Effector memory CD8-positive, alpha-beta T cell (primary cell): ENCODE measurements around the gene MORF4L1.
"Not testable (repeated sequence)": the region's sequence is repeated elsewhere in the genome, so short reads cannot be mapped to it uniquely, and the experiment has no call there.

Experiments
- ATAC-seq: fragments of 150-1000 bp; cut with Tn5 transposase; replicated peaks from 2 replicates; pipeline ENCODE4 v1.10.0; 2021; ENCODE audit warnings: mild to moderate bottlenecking, moderate library complexity
- DNase-seq, 3 experiments: peaks; one replicate each; pipeline ENCODE4 v3.0.0; 2021
- H3K27ac Mint-ChIP-seq, 2 donors: one replicate each; pipeline ENCODE4 v1.8.0; 2022; ENCODE audit warnings: mild to moderate bottlenecking in 2 of 2, mixed read lengths in 2 of 2, moderate library complexity in 2 of 2
- H3K27me3 Mint-ChIP-seq, 2 donors: one replicate each; pipeline ENCODE4 v1.8.0; 2022; ENCODE audit warnings: mixed read lengths in 2 of 2
- H3K36me3 Mint-ChIP-seq: one replicate; pipeline ENCODE4 v1.8.0; 2022; ENCODE audit warnings: mild to moderate bottlenecking, moderate library complexity, mixed read lengths; ENCODE audit not compliant: insufficient read depth
- H3K4me1 Mint-ChIP-seq, 2 donors: one replicate each; pipeline ENCODE4 v1.8.0; 2022; ENCODE audit warnings: low read depth in 2 of 2, mixed read lengths in 2 of 2
- H3K4me3 Mint-ChIP-seq, 2 donors: one replicate each; pipeline ENCODE4 v1.8.0; 2022; ENCODE audit warnings: mild to moderate bottlenecking in 2 of 2, mixed read lengths in 2 of 2, moderate library complexity in 2 of 2
- H3K9me3 Mint-ChIP-seq, 2 donors: one replicate each; pipeline ENCODE4 v1.8.0; 2022; ENCODE audit warnings: mixed read lengths in 2 of 2

Gene MORF4L1

GRCh38 chr15:78895471-78895870 lies 22.8 kb downstream of the MORF4L1 start:
- Mint-ChIP-seq H3K4me1 (peaks cover 4% of the 10 kb centered on the region in 2 donors), H3K27me3 (no peaks in the 10 kb centered on the region), H3K27ac (peak overlapping the region in 1 of 2 donors; percentile 11), H3K36me3 (peaks cover 100% of the 10 kb centered on the region), H3K9me3 (no peaks in the 10 kb centered on the region), H3K4me3 (no peak overlapping the region)
- ATAC-seq (no peak), DNase-seq (no peak)

DNA sequence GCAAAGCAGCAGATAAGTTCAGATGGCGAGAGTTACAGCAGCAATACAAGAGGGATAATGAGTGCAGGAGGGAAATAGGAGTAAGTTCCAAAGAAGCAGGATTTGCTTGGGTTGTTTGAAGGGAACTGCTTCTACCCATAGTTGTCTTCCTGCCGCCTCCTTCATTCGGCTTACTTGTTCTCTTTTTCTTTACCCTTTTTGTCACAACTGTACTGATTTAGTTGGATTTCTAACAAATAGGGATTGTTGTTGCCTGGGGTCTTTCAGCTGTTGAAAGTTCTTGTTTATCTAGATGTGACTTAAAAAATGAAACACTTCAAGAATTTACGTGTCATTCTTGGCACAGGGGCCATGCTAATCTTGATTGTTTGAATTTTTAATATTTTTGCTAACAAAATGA lies 25.9 kb downstream of the MORF4L1 start:
- no peak for DNase-seq
- Mint-ChIP-seq H3K4me3 (no peak overlapping the region), H3K27ac (peak overlapping the region; percentile 20 to 55), H3K36me3 (peaks cover 100% of the 10 kb centered on the region), H3K27me3 (no peaks in the 10 kb centered on the region), H3K9me3 (no peaks in the 10 kb centered on the region), H3K4me1 (peaks cover 3 to 10% of the 10 kb centered on the region in 2 donors)
- no peak for ATAC-seq

DNA sequence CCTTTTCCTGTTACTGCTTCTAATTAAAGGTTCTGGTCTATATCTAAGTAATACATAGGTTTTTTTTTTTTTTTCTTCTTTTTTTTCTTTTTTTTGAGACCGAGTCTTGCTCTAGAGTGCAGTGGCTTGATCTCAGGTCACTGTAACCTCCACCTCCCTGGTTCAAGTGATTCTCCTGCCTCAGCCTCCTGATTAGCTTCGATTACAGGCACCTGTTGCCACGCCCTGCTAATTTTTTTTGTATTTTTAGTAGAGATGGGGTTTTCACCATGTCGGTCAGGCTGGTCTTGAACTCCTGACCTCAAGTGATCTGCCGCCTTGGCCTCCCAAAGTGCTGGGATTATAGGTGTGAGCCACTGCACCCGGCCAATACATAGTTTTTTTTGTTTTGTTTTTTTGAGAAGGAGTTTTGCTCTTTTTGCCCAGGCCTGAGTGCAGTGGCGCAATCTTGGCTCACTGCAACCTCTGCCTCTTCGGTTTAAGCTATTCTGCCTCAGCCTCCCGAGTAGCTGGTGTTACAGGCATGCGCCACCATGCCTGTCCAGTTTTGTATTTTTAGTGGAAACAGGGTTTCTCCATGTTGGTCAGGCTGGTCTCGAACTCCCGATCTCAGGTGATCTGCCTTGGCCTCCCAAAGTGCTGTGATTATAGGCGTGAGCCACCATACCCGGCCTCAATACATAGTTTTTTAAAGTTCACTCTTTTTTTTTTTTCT lies 28.3 kb downstream of the MORF4L1 start:
- ATAC-seq, H3K27me3 Mint-ChIP-seq, DNase-seq, H3K4me3 Mint-ChIP-seq, H3K9me3 Mint-ChIP-seq: not testable (repeated sequence)
- H3K4me1 Mint-ChIP-seq = peaks cover 0 to 10% of the 10 kb centered on the region in 2 donors
- H3K36me3 Mint-ChIP-seq = peaks cover 100% of the 10 kb centered on the region
- peak overlapping the region in 1 of 2 donors; percentile 79 for H3K27ac Mint-ChIP-seq

DNA sequence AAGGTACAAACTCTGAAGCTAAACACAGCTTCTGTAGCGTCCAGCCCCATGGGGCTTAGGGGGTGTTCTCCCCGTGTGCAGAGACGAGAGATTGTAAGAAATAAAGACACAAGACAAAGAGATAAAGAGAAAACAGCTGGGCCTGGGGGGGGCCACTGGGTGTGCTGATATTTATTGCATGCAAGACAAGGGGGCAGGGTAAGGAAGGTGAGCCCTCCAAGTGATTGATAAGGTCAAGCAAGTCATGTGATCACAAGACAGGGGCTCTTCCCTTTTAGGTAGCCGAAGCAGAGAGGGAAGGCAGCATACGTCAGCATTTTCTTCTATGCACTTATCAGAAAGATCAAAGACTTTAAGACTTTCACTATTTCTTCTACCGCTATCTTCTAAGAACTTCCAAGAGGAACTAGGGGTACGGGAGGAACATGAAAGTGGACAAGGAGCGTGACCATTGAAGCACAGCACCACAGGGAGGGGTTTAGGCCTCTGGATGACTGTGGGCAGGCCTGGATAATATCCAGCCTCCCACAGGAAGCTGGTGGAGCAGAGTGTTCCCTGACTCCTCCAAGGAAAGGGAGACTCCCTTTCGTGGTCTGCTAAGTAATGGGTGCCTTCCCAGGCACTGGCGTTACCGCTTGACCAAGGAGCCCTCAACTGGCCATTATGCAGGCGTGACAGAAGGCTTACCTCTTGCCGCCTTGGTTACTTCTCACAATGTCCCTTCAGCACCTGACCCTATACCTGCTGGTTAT lies 29.8 kb downstream of the MORF4L1 start:
- Mint-ChIP-seq H3K4me1 (peaks cover 4 to 16% of the 10 kb centered on the region in 2 donors), H3K36me3 (peaks cover 97% of the 10 kb centered on the region), H3K27ac (peak overlapping the region in 1 of 2 donors; percentile 79)
- not testable (repeated sequence) for H3K27me3 Mint-ChIP-seq, H3K4me3 Mint-ChIP-seq, H3K9me3 Mint-ChIP-seq, DNase-seq, ATAC-seq

DNA sequence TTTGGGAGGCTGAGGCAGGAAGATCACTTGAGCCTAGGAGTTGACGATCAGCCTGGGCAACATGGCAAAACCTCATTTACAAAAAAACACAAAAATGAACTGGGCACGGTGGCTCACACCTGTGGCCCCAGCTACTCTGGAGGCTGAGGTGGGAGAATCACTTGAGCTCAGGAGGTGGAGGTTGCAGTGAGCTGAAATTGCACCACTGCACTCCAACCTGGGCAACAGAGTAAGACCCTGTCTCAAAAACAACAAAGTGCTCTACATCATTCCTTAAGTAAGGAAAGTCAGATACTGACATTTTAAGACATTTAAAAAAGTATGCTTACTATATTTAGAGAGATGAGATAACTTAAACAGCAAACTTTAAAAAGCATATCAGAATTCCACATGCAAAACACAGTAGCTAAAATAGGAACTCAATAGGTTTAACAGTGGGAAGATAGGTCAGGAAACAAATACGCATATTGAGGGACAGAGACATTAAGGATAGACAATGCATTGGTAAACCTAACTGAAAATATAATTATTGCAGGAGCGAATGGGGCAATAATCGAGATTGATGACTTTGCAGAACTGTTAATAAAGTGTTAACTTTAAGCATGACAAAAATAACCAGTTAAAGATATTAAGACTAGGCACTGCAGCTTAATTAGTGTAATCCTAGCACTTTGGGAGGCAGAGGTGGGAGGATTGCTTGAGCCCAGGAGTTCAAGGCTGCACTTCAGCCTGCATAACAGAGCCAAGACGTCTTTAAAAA lies 32.1 kb downstream of the MORF4L1 start:
- no peaks in the 10 kb centered on the region for H3K9me3 Mint-ChIP-seq
- H3K4me1 Mint-ChIP-seq = peaks cover 10 to 18% of the 10 kb centered on the region in 2 donors
- peak overlapping the region; percentile 6 to 10 for H3K27ac Mint-ChIP-seq
- peaks cover 90% of the 10 kb centered on the region for H3K36me3 Mint-ChIP-seq
- no peaks in the 10 kb centered on the region for H3K27me3 Mint-ChIP-seq
- no peak overlapping the region for H3K4me3 Mint-ChIP-seq
- ATAC-seq = no peak
- no peak for DNase-seq

- no peak for DNase-seq
- Mint-ChIP-seq H3K27ac (no peak overlapping the region), H3K36me3 (peaks cover 84% of the 10 kb centered on the region), H3K4me1 (peaks cover 18 to 24% of the 10 kb centered on the region in 2 donors), H3K9me3 (no peaks in the 10 kb centered on the region), H3K27me3 (no peaks in the 10 kb centered on the region), H3K4me3 (no peak overlapping the region)
- ATAC-seq = no peak
Observed at GRCh38 chr15:78906316-78906620, 33.6 kb downstream of the MORF4L1 start.

DNA sequence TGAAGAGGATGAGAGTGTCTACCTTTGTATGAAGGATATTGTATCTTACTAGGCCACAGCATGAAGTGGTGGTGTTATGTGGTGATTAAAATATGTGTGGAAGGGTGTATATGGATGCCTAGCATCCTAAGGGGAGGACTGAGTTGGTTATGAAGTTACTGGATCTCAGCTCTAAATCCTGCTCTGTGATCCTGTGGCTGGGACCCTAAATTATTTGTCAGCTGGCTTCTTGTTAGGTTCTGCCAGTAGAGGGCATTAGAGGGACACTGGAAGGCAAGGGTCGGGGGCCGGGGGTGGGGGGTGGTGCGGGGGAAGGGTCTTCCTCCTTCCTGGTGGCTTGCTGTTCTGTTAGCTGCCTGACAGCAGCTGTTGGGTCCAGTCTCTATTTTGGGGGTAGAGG lies 34.9 kb downstream of the MORF4L1 start:
- Mint-ChIP-seq H3K36me3 (peaks cover 82% of the 10 kb centered on the region), H3K4me3 (no peak overlapping the region), H3K9me3 (no peaks in the 10 kb centered on the region), H3K4me1 (peaks cover 20 to 27% of the 10 kb centered on the region in 2 donors), H3K27ac (peak overlapping the region; percentile 61 to 65), H3K27me3 (no peaks in the 10 kb centered on the region)
- no peak for ATAC-seq
- DNase-seq = no peak

- peak overlapping the region; percentile 29 to 44 for H3K27ac Mint-ChIP-seq
- no peaks in the 10 kb centered on the region for H3K27me3 Mint-ChIP-seq
- DNase-seq (no peak), ATAC-seq (no peak)
- peaks cover 74% of the 10 kb centered on the region for H3K36me3 Mint-ChIP-seq
- H3K9me3 Mint-ChIP-seq = no peaks in the 10 kb centered on the region
- peaks cover 24 to 26% of the 10 kb centered on the region in 2 donors for H3K4me1 Mint-ChIP-seq
- no peak overlapping the region for H3K4me3 Mint-ChIP-seq
Observed at GRCh38 chr15:78909160-78909695, 36.5 kb downstream of the MORF4L1 start.

- ATAC-seq = peak; percentile 64
- no peaks in the 10 kb centered on the region for H3K27me3 Mint-ChIP-seq
- H3K4me1 Mint-ChIP-seq = peaks cover 24 to 26% of the 10 kb centered on the region in 2 donors
- H3K9me3 Mint-ChIP-seq = no peaks in the 10 kb centered on the region
- H3K27ac Mint-ChIP-seq = peak overlapping the region in 1 of 2 donors; percentile 57
- peaks cover 72% of the 10 kb centered on the region for H3K36me3 Mint-ChIP-seq
- no peak overlapping the region for H3K4me3 Mint-ChIP-seq
- DNase-seq = peak; percentile 14 to 24 (median 21)
Observed at GRCh38 chr15:78909791-78910228, 37.1 kb downstream of the MORF4L1 start.

DNA sequence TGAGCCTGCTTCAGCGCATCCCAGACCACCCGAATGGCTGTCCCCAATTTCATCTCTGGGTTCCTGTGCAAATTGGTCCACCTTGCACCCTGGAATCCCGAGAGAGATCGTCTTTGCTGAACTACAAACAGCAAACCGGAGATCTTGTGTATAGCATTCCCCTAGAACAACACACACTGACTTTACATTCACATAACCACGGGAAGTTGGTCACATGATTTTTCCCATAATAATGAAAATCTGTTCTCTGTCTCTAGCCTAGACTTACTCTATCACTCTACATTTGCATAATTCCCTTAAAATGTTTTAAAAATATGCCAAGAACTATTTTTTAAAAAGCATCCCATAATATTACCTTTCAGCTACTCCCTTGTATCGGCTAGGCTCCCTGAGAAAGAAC lies 37.6 kb downstream of the MORF4L1 start:
- Mint-ChIP-seq H3K27me3 (no peaks in the 10 kb centered on the region), H3K27ac (peak overlapping the region; percentile 19 to 57), H3K4me3 (no peak overlapping the region), H3K4me1 (peaks cover 24 to 26% of the 10 kb centered on the region in 2 donors), H3K36me3 (peaks cover 72% of the 10 kb centered on the region), H3K9me3 (no peaks in the 10 kb centered on the region)
- ATAC-seq (no peak), DNase-seq (no peak)

- Mint-ChIP-seq H3K4me3 (no peak overlapping the region), H3K27me3 (no peaks in the 10 kb centered on the region), H3K4me1 (peaks cover 23 to 24% of the 10 kb centered on the region in 2 donors), H3K27ac (peak overlapping the region; percentile 49 to 55), H3K36me3 (peaks cover 63% of the 10 kb centered on the region), H3K9me3 (no peaks in the 10 kb centered on the region)
- DNase-seq = no peak
- ATAC-seq = no peak
Observed at GRCh38 chr15:78912316-78912715, 39.6 kb downstream of the MORF4L1 start.

GRCh38 chr15:78913012-78913411 lies 40.3 kb downstream of the MORF4L1 start:
- H3K9me3 Mint-ChIP-seq = no peaks in the 10 kb centered on the region
- peak overlapping the region; percentile 49 to 55 for H3K27ac Mint-ChIP-seq
- peaks cover 20 to 22% of the 10 kb centered on the region in 2 donors for H3K4me1 Mint-ChIP-seq
- no peaks in the 10 kb centered on the region for H3K27me3 Mint-ChIP-seq
- DNase-seq = no peak
- H3K36me3 Mint-ChIP-seq = peaks cover 61% of the 10 kb centered on the region
- H3K4me3 Mint-ChIP-seq = no peak overlapping the region
- no peak for ATAC-seq

DNA sequence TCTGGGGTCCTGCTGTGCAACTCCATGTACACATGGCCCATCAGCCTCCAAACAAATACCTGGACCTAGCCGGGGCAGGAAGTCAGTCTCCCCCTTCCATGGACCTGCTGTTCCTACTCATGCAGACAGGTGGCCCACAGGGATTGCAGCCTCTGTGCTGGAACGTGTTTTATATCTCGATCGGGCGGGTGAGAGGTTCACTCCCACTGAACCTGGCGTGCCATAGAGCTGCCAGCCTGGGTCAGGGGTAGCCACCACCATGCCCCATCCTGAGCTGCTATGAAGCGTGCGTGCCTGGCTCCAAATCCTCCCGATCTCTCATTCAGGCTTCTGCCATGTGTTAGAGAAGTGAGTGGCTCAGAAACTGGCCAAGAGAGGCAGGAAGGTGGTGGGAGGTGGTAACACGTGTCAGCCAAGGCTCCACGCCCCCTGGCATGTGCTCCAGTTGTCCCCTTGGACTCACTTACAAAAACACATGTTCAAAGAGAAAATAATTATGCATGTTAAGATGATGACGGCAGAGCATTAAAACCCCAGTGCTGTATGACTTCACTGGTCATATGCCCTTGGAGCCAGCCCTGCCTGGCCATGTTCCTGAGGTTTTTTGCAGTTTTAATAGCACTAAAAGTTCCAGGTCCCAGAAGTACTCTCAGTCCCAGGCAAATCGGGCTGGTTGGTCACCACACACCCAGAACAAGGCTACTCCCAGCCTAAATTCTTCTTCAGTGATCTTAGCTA lies 41.5 kb downstream of the MORF4L1 start:
- H3K27ac Mint-ChIP-seq = peak overlapping the region; percentile 65 to 81
- H3K4me3 Mint-ChIP-seq = no peak overlapping the region
- no peaks in the 10 kb centered on the region for H3K9me3 Mint-ChIP-seq
- H3K36me3 Mint-ChIP-seq = peaks cover 58% of the 10 kb centered on the region
- no peak for DNase-seq
- no peaks in the 10 kb centered on the region for H3K27me3 Mint-ChIP-seq
- no peak for ATAC-seq
- peaks cover 18 to 20% of the 10 kb centered on the region in 2 donors for H3K4me1 Mint-ChIP-seq
